Tibial artery (tissue), 4 donors: Measurements from ENCODE around the gene PRKCI.
"Not testable (repeated sequence)": the region's sequence is repeated elsewhere in the genome, so short reads cannot be mapped to it uniquely, and the experiment has no call there.

Source experiments
- DNase-seq, 2 donors: peaks; one replicate each; pipeline ENCODE4 v3.0.0-alpha.2; 2019
- H3K27ac ChIP-seq, 2 donors: fragments of 200-600 bp; sonication (generic) in 1 of 2; 1 replicate in 1 of 2; 2 replicates in 1 of 2; pipeline ENCODE4 v1.5.1; 2018 to 2019; ENCODE audit warnings: mild to moderate bottlenecking in 1 of 2
- H3K27me3 ChIP-seq, 2 donors: fragments of 200-600 bp; sonication (generic) in 1 of 2; one replicate each; pipeline versions ENCODE4 v1.5.1 to v1.6.0; 2016 to 2019
- H3K36me3 ChIP-seq, 3 donors: fragments of 200-600 bp; sonication (generic) in 2 of 3; one replicate each; pipeline ENCODE4 v1.5.1; 2016 to 2019; ENCODE audit warnings: mild to moderate bottlenecking in 2 of 3
- H3K4me1 ChIP-seq, 4 donors: fragments of 200-600 bp; sonication (generic) in 2 of 4; 1 replicate in 3 of 4; 2 replicates in 1 of 4; pipeline ENCODE4 v1.5.1; 2016 to 2019
- H3K4me3 ChIP-seq, 2 donors: fragments of 200-600 bp; sonication (generic) in 1 of 2; 1 replicate in 1 of 2; 2 replicates in 1 of 2; pipeline ENCODE4 v1.5.1; 2018 to 2019; ENCODE audit warnings: mild to moderate bottlenecking in 2 of 2
- H3K9me3 ChIP-seq, 3 donors: fragments of 200-600 bp; sonication (generic) in 1 of 3; one replicate each; pipeline ENCODE4 v1.5.1; 2016 to 2019
- intact Hi-C: fragments of 100-400 bp; cut with DNase I; formaldehyde crosslinking; loops from one replicate; pipeline ENCODE4 v1.15.0; 2023; ENCODE audit warnings: low total_unique reads
- TF ChIP-seq, protein P1 (sequence below), 2 experiments: fragments of 200-600 bp in 1 of 2; fragments of 450-650 bp in 1 of 2; IDR thresholded peaks; one replicate each; pipeline ENCODE4 v1.5.1; 2017 to 2019; ENCODE audit warnings: antibody characterized with exemption in 2 of 2, mild to moderate bottlenecking in 1 of 2, moderate library complexity in 1 of 2

The PRKCI gene

DNA sequence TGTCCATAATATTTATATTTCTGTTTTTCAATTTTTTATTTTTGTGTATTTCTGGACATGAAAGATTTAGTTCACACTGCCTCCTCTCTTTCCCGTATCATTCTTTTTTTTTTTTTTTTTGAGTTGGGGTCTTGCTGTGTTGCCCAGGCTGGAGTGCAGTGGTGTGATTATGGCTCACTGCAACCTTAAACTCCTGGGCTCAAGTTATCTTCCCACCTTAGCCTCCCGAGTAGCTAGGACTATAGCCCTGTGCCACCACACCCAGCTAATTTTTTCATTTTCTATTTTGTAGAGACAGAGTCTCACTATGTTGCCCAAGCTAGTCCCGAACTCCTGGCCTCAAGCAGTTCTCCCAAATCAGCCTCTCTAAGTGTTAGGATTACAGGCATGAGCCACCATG, 53.6 kb downstream of the PRKCI start:
- no peak overlapping the region for H3K27ac ChIP-seq
- no peaks in the 10 kb centered on the region for H3K9me3 ChIP-seq
- H3K4me3 ChIP-seq: no peak overlapping the region
- TF ChIP-seq, protein P1, sequence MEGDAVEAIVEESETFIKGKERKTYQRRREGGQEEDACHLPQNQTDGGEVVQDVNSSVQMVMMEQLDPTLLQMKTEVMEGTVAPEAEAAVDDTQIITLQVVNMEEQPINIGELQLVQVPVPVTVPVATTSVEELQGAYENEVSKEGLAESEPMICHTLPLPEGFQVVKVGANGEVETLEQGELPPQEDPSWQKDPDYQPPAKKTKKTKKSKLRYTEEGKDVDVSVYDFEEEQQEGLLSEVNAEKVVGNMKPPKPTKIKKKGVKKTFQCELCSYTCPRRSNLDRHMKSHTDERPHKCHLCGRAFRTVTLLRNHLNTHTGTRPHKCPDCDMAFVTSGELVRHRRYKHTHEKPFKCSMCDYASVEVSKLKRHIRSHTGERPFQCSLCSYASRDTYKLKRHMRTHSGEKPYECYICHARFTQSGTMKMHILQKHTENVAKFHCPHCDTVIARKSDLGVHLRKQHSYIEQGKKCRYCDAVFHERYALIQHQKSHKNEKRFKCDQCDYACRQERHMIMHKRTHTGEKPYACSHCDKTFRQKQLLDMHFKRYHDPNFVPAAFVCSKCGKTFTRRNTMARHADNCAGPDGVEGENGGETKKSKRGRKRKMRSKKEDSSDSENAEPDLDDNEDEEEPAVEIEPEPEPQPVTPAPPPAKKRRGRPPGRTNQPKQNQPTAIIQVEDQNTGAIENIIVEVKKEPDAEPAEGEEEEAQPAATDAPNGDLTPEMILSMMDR (IDR thresholded peaks at IDR 0.05): no peak
- intact Hi-C loops: no loop called here
- peaks cover 0 to 5% (median 0%) of the 10 kb centered on the region in 4 donors for H3K4me1 ChIP-seq
- DNase-seq: no peak
- H3K27me3 ChIP-seq: no peaks in the 10 kb centered on the region
- H3K36me3 ChIP-seq: peaks cover 39 to 69% (median 68%) of the 10 kb centered on the region in 3 donors

DNA sequence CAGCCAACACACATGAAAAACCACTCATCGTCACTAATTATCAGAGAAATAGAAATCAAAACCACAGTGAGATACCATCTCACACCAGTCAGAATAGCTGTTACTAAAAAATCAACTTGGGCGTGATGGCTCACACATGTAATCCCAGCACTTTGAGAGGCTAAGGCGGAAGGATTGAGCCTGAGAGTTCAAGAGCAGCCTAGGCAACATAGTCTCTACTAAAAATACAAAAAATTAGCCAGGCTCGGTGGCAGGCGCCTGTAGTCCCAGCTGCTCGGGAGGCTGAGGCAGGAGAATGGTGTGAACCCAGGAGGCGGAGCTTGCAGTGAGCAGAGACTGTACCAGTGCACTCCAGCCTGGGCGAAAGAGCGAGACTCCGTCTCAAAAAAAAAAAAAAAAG, 55.1 kb downstream of the PRKCI start:
- H3K4me1 ChIP-seq, intact Hi-C loops, DNase-seq, H3K9me3 ChIP-seq, H3K27me3 ChIP-seq, H3K27ac ChIP-seq, H3K4me3 ChIP-seq: not testable (repeated sequence)
- H3K36me3 ChIP-seq: peaks cover 43 to 71% (median 70%) of the 10 kb centered on the region in 3 donors

DNA sequence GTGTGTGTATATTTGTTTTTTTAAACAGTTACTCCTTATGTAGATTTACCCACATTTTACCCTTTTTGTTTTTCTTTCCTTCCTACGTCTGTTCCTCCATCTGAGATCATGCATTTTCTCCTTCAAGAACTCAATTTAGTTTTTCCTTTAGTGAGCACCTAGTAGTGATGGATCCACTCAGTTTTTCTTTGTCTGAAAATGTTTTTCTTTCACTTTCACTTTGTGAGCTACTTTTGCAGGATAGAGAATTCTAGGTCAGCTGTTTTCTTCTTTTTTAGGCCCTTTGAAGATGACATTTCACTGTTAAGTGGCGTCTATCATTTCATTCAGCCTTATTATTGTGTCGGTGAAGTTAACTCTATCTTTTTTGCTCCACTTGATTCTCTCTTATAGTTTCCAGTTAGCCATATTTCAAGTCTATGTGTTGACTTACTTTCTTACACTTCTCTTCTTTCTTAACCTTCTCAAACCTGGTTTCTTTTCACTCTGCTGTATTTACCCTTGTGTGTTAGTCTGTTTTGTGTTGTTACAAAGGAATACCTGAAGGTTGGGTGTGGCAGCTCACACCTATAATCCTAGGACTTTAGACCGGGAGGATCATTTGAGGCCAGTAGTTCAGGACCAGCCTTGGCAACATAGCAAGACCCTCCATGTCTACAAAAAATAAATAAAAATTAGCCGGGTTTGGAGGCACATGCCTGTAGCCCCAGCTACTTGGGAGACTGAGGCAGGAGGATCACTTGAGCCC, 55.8 kb downstream of the PRKCI start:
- no peak overlapping the region for H3K4me3 ChIP-seq
- TF ChIP-seq, protein P1 (IDR thresholded peaks at IDR 0.05): no peak
- intact Hi-C loops: no loop called here
- H3K4me1 ChIP-seq: peaks cover 0 to 5% (median 0%) of the 10 kb centered on the region in 4 donors
- DNase-seq: no peak
- H3K9me3 ChIP-seq: no peaks in the 10 kb centered on the region
- no peaks in the 10 kb centered on the region for H3K27me3 ChIP-seq
- peaks cover 41 to 71% (median 68%) of the 10 kb centered on the region in 3 donors for H3K36me3 ChIP-seq
- no peak overlapping the region for H3K27ac ChIP-seq

DNA sequence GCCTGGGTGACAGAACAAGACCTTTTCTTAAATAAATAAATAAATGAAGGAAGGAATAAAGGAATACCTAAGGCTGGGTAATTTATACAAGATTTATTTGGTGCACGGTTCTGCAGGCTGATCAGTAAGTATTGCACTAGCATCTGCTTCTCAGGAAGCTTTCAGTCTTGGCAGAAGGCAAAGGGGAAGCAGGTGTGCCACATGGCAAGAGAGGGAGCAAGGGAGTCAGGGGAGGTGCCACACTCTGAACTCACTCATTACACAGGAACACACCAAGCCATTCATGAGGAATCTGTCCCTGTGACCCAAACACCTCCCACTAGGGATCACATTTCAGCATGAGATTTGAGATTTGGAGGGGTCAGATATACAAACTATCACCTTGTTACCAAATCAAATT, 56.4 kb downstream of the PRKCI start:
- H3K36me3 ChIP-seq: peaks cover 35 to 69% (median 62%) of the 10 kb centered on the region in 3 donors
- TF ChIP-seq, protein P1 (IDR thresholded peaks at IDR 0.05): no peak
- no peaks in the 10 kb centered on the region for H3K9me3 ChIP-seq
- intact Hi-C loops: no loop called here
- H3K27me3 ChIP-seq: no peaks in the 10 kb centered on the region
- no peak overlapping the region for H3K27ac ChIP-seq
- H3K4me1 ChIP-seq: peaks cover 0 to 5% (median 0%) of the 10 kb centered on the region in 4 donors
- no peak for DNase-seq
- no peak overlapping the region for H3K4me3 ChIP-seq

DNA sequence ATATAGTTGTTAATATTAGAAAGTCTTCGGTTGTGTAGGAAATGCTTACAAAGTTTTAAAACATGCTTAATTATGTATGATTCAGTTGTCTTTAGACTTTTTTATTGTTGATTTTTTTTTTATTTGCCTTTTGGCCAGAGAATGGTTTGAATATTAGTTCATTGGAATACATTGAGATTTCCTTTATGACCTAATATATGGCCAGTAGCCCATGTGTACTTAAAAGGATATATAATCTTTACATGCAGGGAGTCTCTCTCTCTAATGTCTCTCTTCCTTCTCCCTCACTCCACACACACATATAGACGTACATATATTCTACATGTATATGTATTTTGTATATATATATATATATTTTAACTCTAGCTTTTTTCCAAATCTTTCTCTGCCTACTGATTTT, 68.0 kb downstream of the PRKCI start:
- intact Hi-C loops: no loop called here
- Histone ChIP-seq H3K4me1 (peaks cover 0 to 12% (median 0%) of the 10 kb centered on the region in 4 donors), H3K27me3 (no peaks in the 10 kb centered on the region), H3K4me3 (no peak overlapping the region), H3K27ac (no peak overlapping the region), H3K9me3 (no peaks in the 10 kb centered on the region), H3K36me3 (peaks cover 8 to 69% (median 24%) of the 10 kb centered on the region in 3 donors)
- DNase-seq: no peak
- TF ChIP-seq, protein P1 (IDR thresholded peaks at IDR 0.05): no peak

DNA sequence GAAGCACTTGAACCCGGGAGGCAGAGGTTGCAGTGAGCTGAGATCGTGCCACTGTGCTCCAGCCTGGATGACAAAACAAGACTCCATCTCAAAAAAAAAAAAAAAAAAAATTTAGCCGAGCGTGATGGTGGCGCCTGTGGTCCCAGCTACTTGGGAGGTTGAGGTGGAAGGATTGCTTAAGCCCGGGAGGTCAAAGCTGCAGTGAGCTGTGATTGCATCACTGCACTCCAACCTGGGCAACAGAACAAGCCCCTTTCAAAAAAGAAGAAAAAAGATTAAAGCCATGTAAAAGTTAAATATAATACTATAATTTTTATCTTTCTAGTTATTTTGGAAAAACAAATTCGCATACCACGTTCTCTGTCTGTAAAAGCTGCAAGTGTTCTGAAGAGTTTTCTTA, 73.4 kb downstream of the PRKCI start:
- no peaks in the 10 kb centered on the region for H3K27me3 ChIP-seq
- peaks cover 43 to 81% (median 52%) of the 10 kb centered on the region in 3 donors for H3K36me3 ChIP-seq
- H3K4me1 ChIP-seq: no peaks in the 10 kb centered on the region
- TF ChIP-seq, protein P1 (IDR thresholded peaks at IDR 0.05): no peak
- H3K4me3 ChIP-seq: no peak overlapping the region
- H3K9me3 ChIP-seq: no peaks in the 10 kb centered on the region
- intact Hi-C loops: no loop called here
- H3K27ac ChIP-seq: no peak overlapping the region
- no peak for DNase-seq
